ENCODE measurements around the gene PTPRN2. TPM values are rescaled to one million over a fixed set of nuclear protein-coding genes. Genes with fewer than 3 reads are reported as not detected.

Gene PTPRN2
- total and polyA plus RNA-seq, 2 donors (not counting 3 experiments of a cell fraction or from before 2014, with no cell fraction given), result 0.62 to 0.88 TPM

DNA sequence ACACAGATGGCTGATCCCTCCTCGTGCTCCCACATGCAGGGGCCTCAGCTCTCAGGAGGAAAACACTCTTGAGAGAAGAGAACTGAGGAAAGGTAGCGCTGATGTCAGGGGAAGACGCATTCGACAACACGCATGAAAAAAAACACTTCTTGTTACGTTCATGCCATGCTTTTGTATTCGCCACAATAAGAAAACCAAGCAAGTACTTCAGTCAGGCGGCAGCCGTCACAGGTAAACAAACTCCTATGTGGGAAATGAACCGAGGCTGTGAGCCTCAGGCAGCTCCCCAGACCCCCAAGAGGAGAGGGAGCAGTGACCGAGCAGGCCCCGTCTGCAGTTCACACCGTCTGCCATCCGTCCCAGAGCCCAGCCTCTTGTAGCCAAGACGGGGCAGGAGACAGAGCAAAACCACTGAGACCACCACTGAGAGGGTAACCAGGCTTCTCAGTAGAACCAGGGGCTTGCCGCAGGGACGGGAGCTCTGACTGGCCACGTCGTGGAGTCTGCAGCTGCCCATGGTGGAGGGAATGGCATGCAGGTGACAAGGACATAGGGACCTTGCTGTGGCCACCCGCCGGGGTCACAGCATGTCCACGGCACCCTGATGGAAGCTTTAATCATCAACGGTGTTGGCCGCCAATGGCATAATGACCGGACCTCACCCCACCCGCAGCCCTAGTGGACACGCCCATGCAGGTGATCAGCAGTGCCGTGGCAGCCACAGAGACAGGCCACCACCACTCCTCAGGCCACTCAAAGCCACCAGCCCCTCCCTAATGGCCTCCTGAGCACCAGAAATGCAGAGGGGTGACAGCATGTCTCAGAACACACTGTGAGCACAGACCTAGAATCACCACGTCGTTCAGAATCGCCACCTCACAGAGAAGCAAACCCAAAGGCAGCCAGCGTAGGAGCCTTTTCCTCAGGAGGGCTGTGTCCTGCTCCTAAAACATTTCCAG is 304.3 kb downstream of the PTPRN2 start:
- FAIRE-seq, result no peak
- H3K4me3 ChIP-seq (replicated peaks in 1 of 3; ENCODE audit: insufficient read depth in 1 of 3, low read depth in 1 of 3, low read length in 3 of 3), result no peak overlapping the region
- no TSS peak for BruUV-seq (replicated peaks)
- no peak overlapping the region for H3K4me2 ChIP-seq (ENCODE audit: insufficient read depth, low read length)
- H3K27me3 ChIP-seq (ENCODE audit: control insufficient read depth in 2 of 2, insufficient read depth in 2 of 2, low read length in 2 of 2), result no peaks in the 10 kb centered on the region
- CTCF ChIA-PET, result no interaction called here
- H3K4me1 ChIP-seq (ENCODE audit: control insufficient read depth, extremely low read depth, insufficient read depth, low read length), result no peaks in the 10 kb centered on the region
- TF ChIP-seq GATA2 (IDR thresholded peaks at IDR 0.05; ENCODE audit: insufficient read depth, insufficient read length, low read depth, low read length), result no peak
- TF ChIP-seq, protein P1, sequence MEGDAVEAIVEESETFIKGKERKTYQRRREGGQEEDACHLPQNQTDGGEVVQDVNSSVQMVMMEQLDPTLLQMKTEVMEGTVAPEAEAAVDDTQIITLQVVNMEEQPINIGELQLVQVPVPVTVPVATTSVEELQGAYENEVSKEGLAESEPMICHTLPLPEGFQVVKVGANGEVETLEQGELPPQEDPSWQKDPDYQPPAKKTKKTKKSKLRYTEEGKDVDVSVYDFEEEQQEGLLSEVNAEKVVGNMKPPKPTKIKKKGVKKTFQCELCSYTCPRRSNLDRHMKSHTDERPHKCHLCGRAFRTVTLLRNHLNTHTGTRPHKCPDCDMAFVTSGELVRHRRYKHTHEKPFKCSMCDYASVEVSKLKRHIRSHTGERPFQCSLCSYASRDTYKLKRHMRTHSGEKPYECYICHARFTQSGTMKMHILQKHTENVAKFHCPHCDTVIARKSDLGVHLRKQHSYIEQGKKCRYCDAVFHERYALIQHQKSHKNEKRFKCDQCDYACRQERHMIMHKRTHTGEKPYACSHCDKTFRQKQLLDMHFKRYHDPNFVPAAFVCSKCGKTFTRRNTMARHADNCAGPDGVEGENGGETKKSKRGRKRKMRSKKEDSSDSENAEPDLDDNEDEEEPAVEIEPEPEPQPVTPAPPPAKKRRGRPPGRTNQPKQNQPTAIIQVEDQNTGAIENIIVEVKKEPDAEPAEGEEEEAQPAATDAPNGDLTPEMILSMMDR (IDR thresholded peaks at IDR 0.05; ENCODE audit: extremely low read depth in 1 of 2, insufficient read depth in 1 of 2, low read depth in 1 of 2, low read length in 2 of 2), result no peak
- TF ChIP-seq, protein P2, sequence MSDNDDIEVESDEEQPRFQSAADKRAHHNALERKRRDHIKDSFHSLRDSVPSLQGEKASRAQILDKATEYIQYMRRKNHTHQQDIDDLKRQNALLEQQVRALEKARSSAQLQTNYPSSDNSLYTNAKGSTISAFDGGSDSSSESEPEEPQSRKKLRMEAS (IDR thresholded peaks at IDR 0.05; ENCODE audit: insufficient read depth, insufficient read length), result no peak
- no peak for TF ChIP-seq MYC (IDR thresholded peaks at IDR 0.05; ENCODE audit: low read depth, low read length)
- POLR2A ChIA-PET, result no interaction called here
- intact Hi-C loops (cut with micrococcal nuclease) (no loop called here), dilution Hi-C loops (cut with MboI; ENCODE audit: extremely low pct_ligation_motif_present, low sequenced_read_pairs) (no loop called here)
- H3K36me3 ChIP-seq (ENCODE audit: control insufficient read depth in 2 of 2, extremely low read depth in 1 of 2, insufficient read depth in 2 of 2, low read length in 2 of 2), result no peaks in the 10 kb centered on the region
- no peaks in the 10 kb centered on the region for H3K79me2 ChIP-seq (ENCODE audit: control insufficient read depth, insufficient read depth, low read length)
- no peak overlapping the region for H2AFZ ChIP-seq (ENCODE audit: low read depth, low read length)
- no peak for DNase-seq (ENCODE audit: low read depth, low spot score)
- peaks cover 6% of the 10 kb centered on the region for H3K9me3 ChIP-seq (replicated peaks; ENCODE audit: control insufficient read depth, insufficient read depth, low read length)
- H3K27ac ChIP-seq (ENCODE audit: insufficient read depth, low read depth, low read length), result no peak overlapping the region
- H3K9ac ChIP-seq (replicated peaks; ENCODE audit: extremely low read depth, insufficient read depth, low read length), result no peak overlapping the region
- no peaks in the 10 kb centered on the region for H3K9me1 ChIP-seq (replicated peaks; ENCODE audit: control insufficient read depth, extremely low read depth, insufficient read depth, low read length)
- no peaks in the 10 kb centered on the region for H4K20me1 ChIP-seq (replicated peaks; ENCODE audit: control insufficient read depth, extremely low read depth, insufficient read depth, low read length)

Data from endothelial cell of umbilical vein (primary cell).